ENCODE data around the gene LRRK1. TPM values are rescaled to one million over a fixed set of nuclear protein-coding genes. Genes with fewer than 3 reads are reported as not detected.

The LRRK1 gene
- total and polyA plus RNA-seq, 9 donors = 6.5 to 27.3 (median 17.5) TPM

DNA sequence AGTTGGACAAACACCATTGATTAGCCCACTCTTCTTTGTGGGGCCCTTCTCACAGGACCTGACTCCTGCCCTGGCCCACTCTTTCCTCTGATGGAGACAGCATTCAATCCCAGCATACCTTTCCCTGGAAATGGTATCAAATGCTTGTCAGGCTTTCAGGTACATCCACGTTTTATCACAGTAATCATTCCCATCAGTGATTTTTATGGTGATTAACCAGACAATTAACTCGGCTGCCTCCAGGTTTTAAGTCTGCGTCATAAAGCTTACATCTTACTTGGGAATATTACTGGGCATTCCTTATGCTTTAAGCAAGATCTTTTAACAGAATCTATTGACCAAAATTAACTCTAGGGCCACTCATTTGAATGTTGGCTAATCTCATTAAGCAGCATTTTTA, 33.4 kb downstream of the LRRK1 start:
- no peak for DNase-seq
- no peaks in the 10 kb centered on the region for H3K36me3 ChIP-seq
- H3K9me3 ChIP-seq = no peaks in the 10 kb centered on the region
- 86 to 88% (median 88%) methylated on average over 3 of the region's 3 CpGs for WGBS, 3 donors
- H3K27me3 ChIP-seq = no peaks in the 10 kb centered on the region
- no peak overlapping the region for H3K27ac ChIP-seq
- no peaks in the 10 kb centered on the region for H3K4me1 ChIP-seq (ENCODE audit: insufficient read depth)
- intact Hi-C loops (cut with DNase I) = no loop called here
- no peak for TF ChIP-seq EP300 (IDR thresholded peaks at IDR 0.05)
- TF ChIP-seq, protein P1, sequence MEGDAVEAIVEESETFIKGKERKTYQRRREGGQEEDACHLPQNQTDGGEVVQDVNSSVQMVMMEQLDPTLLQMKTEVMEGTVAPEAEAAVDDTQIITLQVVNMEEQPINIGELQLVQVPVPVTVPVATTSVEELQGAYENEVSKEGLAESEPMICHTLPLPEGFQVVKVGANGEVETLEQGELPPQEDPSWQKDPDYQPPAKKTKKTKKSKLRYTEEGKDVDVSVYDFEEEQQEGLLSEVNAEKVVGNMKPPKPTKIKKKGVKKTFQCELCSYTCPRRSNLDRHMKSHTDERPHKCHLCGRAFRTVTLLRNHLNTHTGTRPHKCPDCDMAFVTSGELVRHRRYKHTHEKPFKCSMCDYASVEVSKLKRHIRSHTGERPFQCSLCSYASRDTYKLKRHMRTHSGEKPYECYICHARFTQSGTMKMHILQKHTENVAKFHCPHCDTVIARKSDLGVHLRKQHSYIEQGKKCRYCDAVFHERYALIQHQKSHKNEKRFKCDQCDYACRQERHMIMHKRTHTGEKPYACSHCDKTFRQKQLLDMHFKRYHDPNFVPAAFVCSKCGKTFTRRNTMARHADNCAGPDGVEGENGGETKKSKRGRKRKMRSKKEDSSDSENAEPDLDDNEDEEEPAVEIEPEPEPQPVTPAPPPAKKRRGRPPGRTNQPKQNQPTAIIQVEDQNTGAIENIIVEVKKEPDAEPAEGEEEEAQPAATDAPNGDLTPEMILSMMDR (IDR thresholded peaks at IDR 0.05) = no peak
- TF ChIP-seq POLR2A (IDR thresholded peaks at IDR 0.05) = no peak
- no peak overlapping the region for H3K4me3 ChIP-seq

- Histone ChIP-seq H3K9me3 (no peaks in the 10 kb centered on the region), H3K36me3 (no peaks in the 10 kb centered on the region), H3K4me3 (no peak overlapping the region), H3K27ac (no peak overlapping the region), H3K4me1 (ENCODE audit: insufficient read depth) (peaks cover 4% of the 10 kb centered on the region), H3K27me3 (no peaks in the 10 kb centered on the region)
- intact Hi-C loops (cut with DNase I) = no loop called here
- no peak for DNase-seq
- WGBS, 3 donors = 42 to 51% (median 45%) methylated on average over 10 of the region's 10 CpGs
- TF ChIP-seq EP300 (IDR thresholded peaks at IDR 0.05) = no peak
- TF ChIP-seq, protein P1 (IDR thresholded peaks at IDR 0.05) = no peak
These were observed 39.3 kb downstream of the LRRK1 start for GRCh38 chr15:100958326-100959065.

GRCh38 chr15:100959066-100960050, 40.2 kb downstream of the LRRK1 start:
- intact Hi-C loops (cut with DNase I) = no loop called here
- Histone ChIP-seq H3K27me3 (no peaks in the 10 kb centered on the region), H3K27ac (no peak overlapping the region), H3K4me1 (ENCODE audit: insufficient read depth) (peaks cover 4% of the 10 kb centered on the region), H3K4me3 (no peak overlapping the region), H3K36me3 (no peaks in the 10 kb centered on the region), H3K9me3 (no peaks in the 10 kb centered on the region)
- DNase-seq = no peak
- 87 to 89% (median 89%) methylated on average over 14 of the region's 14 CpGs for WGBS, 3 donors
- TF ChIP-seq POLR2A (IDR thresholded peaks at IDR 0.05) = no peak

DNA sequence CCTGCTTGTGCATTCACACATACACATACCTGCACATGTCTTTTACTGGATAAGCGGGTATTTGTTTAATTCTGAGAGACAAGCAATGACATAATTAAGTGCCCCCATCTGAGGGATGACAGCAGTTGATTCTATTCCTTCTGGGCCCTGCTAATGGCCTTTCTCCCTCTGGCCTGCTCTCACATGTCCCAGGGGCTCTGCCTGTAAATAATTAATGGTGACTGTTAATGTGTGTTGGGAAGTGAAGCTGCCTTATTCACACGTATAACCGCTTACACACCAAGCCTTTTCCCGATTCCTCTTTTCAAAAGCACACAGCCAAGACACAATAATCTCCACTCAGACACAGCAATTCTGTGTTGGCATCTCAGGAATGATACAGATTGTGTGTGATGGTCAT, 47.8 kb downstream of the LRRK1 start:
- no peak for DNase-seq
- Histone ChIP-seq H3K9me3 (no peaks in the 10 kb centered on the region), H3K4me3 (no peak overlapping the region), H3K4me1 (ENCODE audit: insufficient read depth) (no peaks in the 10 kb centered on the region), H3K27ac (no peak overlapping the region), H3K27me3 (no peaks in the 10 kb centered on the region), H3K36me3 (no peaks in the 10 kb centered on the region)
- WGBS, 3 donors = 50 to 72% (median 51%) methylated on average over 4 of the region's 4 CpGs
- TF ChIP-seq EP300 (IDR thresholded peaks at IDR 0.05) = no peak
- intact Hi-C loops (cut with DNase I) = no loop called here

DNA sequence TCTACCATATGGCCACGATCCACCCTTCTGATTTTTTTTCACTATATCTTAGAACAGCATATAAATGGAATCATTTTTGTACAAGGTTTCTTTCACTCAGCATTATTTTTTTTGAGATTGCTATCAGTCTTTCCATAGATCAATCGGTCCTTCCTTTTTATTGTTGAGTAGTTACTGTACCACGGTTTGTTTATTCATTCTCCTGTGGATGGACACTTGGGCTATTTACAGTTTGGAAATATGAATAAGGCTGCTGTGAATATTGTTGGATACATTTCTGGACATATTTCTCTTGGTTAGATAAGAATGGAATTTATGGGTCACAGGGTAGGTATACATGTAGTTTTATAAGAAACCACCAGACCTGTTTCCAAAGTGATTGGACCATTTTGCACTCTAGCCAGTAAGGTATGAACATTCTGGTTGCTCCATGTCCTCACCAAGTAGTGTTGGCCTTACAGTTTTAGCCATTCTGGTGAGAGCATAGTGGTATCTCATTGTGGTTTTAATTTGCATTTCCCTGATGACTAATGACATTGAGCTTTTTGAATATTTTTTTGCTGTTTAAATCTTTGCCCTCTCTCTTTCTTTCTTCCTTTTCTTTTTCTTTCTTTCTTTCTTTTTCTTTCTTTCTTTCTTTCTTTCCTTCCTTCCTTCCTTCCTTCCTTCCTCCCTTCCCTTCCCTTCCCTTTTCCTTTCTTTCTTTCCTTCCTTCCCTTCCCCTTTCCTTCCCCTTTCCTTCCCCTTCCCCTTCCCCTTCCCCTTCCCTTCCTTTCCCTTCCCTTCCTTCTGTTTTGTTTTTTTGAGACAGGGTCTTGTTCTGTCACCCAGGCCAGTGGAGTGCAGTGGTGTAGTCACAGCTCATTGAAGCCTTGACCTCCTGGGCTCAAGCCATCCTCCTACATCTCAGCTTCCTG, 49.2 kb downstream of the LRRK1 start:
- H3K4me3 ChIP-seq = no peak overlapping the region
- H3K27ac ChIP-seq = no peak overlapping the region
- peaks cover 4% of the 10 kb centered on the region for H3K4me1 ChIP-seq (ENCODE audit: insufficient read depth)
- no peaks in the 10 kb centered on the region for H3K27me3 ChIP-seq
- DNase-seq = no peak
- WGBS, 3 donors = 77 to 84% (median 80%) methylated on average over 3 of the region's 3 CpGs
- no peaks in the 10 kb centered on the region for H3K36me3 ChIP-seq
- no peaks in the 10 kb centered on the region for H3K9me3 ChIP-seq
- intact Hi-C loops (cut with DNase I) = no loop called here
- TF ChIP-seq POLR2A (IDR thresholded peaks at IDR 0.05) = no peak
- TF ChIP-seq, protein P1 (IDR thresholded peaks at IDR 0.05) = no peak
- TF ChIP-seq EP300 (IDR thresholded peaks at IDR 0.05) = no peak

Data from ovary (tissue), 9 donors.